Astrocyte of the cerebellum (primary cell): ENCODE measurements around the gene ANKS6.

Experiments
- DNase-seq: peaks from one replicate; pipeline ENCODE4 v3.0.0-alpha.2; 2011; ENCODE audit warnings: low read depth
- H3K4me3 ChIP-seq: 2 replicates; pipeline ENCODE4 v1.5.1; 2011; ENCODE audit warnings: mild to moderate bottlenecking, low read depth, low read length, moderate library complexity
- in situ Hi-C: cut with HindIII; loops from 2 replicates; pipeline ENCODE4 v1.10.0; 2017; ENCODE audit warnings: low sequenced_read_pairs
- TF ChIP-seq, protein P1 (sequence below): IDR thresholded peaks from 2 replicates; pipeline ENCODE4 v1.5.1; 2012; ENCODE audit warnings: low read length, low read depth, moderate library complexity, mild to moderate bottlenecking; ENCODE audit errors: missing control alignments

Gene ANKS6

DNA sequence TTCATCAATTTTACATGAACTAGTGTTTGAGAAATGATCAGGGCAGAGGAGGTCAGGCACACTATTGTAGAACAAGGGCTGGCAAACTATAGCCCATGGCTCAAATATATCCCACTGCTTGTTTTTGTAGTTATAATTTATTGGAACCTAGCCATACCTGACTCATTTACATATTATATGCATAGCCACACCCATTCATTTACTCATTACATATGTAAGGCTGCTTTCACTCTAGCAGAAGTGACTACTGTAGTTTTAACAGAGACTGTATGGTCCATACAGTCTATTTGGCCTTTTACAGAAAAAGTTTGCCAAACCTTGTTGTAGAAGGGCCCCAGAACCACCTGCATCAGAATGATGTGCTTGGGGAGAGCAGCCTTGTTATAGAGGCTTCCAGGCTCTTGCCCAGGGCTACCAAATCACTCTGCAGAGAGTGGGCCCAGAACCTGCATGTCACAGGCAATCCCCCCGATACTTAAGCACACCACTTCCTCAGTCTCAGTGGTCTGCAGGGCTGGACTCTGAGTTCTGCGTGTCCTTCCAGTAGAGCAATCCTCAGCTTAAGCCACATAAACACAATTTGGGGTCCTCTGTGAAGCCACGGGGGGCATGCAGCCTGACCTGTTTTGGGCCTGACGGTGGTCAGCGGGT lies 6.7 kb downstream of the ANKS6 start:
- TF ChIP-seq, protein P1, sequence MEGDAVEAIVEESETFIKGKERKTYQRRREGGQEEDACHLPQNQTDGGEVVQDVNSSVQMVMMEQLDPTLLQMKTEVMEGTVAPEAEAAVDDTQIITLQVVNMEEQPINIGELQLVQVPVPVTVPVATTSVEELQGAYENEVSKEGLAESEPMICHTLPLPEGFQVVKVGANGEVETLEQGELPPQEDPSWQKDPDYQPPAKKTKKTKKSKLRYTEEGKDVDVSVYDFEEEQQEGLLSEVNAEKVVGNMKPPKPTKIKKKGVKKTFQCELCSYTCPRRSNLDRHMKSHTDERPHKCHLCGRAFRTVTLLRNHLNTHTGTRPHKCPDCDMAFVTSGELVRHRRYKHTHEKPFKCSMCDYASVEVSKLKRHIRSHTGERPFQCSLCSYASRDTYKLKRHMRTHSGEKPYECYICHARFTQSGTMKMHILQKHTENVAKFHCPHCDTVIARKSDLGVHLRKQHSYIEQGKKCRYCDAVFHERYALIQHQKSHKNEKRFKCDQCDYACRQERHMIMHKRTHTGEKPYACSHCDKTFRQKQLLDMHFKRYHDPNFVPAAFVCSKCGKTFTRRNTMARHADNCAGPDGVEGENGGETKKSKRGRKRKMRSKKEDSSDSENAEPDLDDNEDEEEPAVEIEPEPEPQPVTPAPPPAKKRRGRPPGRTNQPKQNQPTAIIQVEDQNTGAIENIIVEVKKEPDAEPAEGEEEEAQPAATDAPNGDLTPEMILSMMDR: no peak
- H3K4me3 ChIP-seq: no peak overlapping the region
- in situ Hi-C loops: no loop called here
- DNase-seq: no peak

GRCh38 chr9:98787766-98788335 lies 8.5 kb downstream of the ANKS6 start:
- DNase-seq: no peak
- in situ Hi-C loops: no loop called here
- no peak overlapping the region for H3K4me3 ChIP-seq
- TF ChIP-seq, protein P1: no peak

GRCh38 chr9:98786750-98787510 lies 9.4 kb downstream of the ANKS6 start:
- TF ChIP-seq, protein P1: no peak
- H3K4me3 ChIP-seq: no peak overlapping the region
- in situ Hi-C loops: no loop called here
- no peak for DNase-seq

DNA sequence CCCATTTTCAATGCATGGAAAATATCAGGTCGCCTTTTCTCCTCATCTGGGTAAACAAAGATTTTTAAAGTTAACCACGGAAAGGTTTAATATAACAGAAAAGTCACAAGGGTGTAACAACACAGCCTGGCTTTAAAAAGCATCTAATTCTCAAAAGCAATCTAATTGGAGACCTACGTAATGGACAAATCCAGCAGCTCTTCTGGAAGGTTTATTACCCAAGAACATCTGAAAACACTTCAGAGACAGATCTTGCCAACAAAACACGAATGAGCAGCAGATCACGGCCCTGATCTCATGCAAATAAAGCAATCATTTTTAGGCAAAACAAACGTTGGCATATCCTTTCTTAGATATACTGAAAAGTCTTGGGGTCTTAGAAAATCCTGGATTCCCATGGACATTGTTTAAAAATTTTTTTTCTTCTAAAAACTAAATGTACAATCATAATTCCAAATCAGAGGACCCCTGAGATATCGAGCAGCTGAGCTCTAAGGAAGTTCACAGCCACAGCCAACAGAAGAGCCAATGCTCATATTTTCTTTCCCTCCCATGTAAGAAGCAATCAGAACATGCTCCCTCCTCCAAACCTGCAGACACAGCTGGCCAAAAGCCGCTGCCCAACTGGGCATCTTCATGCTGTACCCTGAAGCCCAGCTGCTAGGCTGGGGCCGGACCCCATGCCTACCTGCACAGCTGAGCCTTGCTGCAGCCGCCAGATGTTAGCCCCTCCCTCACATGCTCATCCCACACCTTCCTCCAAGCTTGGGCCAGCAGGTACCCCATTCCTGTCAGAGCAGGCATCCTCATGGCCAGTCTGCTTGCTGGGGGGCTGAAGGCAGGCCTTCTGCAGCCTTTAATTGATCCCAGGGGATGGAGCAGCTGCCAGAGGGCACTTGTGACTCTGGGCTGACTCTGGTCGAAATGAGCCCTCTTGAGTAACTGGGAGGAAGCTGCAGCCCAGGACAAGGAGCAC lies 11.2 kb downstream of the ANKS6 start:
- in situ Hi-C loops: no loop called here
- TF ChIP-seq, protein P1: no peak
- no peak overlapping the region for H3K4me3 ChIP-seq
- DNase-seq: no peak

GRCh38 chr9:98783518-98784226 lies 12.7 kb downstream of the ANKS6 start:
- TF ChIP-seq, protein P1: no peak
- in situ Hi-C loops: no loop called here
- H3K4me3 ChIP-seq: no peak overlapping the region
- no peak for DNase-seq
